Stomach smooth muscle (tissue), 2 donors: ENCODE results near the gene MKNK1.

Source experiments
- H3K27ac ChIP-seq: one replicate; pipeline ENCODE4 v1.7.0; 2013; ENCODE audit warnings: mild to moderate bottlenecking, low read length, inconsistent platforms
- H3K27me3 ChIP-seq, 2 donors: one replicate each; pipeline ENCODE4 v1.7.0; 2013; ENCODE audit warnings: low read length in 2 of 2; ENCODE audit not compliant: insufficient read depth in 2 of 2, control insufficient read depth in 1 of 2
- H3K36me3 ChIP-seq, 2 donors: one replicate each; pipeline ENCODE4 v1.7.0; 2013; ENCODE audit warnings: low read length in 2 of 2; ENCODE audit not compliant: control insufficient read depth in 2 of 2, insufficient read depth in 2 of 2
- H3K4me1 ChIP-seq: one replicate; pipeline ENCODE4 v1.7.0; 2013; ENCODE audit warnings: low read length; ENCODE audit not compliant: control insufficient read depth, insufficient read depth
- H3K4me3 ChIP-seq, 2 donors: one replicate each; pipeline ENCODE4 v1.7.0; 2013; ENCODE audit warnings: low read length in 2 of 2
- H3K9ac ChIP-seq, 2 donors: one replicate each; pipeline ENCODE4 v1.7.0; 2013; ENCODE audit warnings: low read length in 2 of 2, mild to moderate bottlenecking in 1 of 2
- H3K9me3 ChIP-seq, 2 donors: one replicate each; pipeline ENCODE4 v1.7.0; 2013; ENCODE audit warnings: low read length in 2 of 2; ENCODE audit not compliant: control insufficient read depth in 2 of 2
- donor health status: healthy.
- donor health status: Pancreatic carcinoma.

MKNK1 gene

GRCh38 chr1:46529031-46529630 lies 74.9 kb downstream of the MKNK1 start:
- H3K4me3 ChIP-seq: no peak overlapping the region
- no peak overlapping the region for H3K9ac ChIP-seq
- H3K4me1 ChIP-seq: peaks cover 10% of the 10 kb centered on the region
- no peaks in the 10 kb centered on the region for H3K9me3 ChIP-seq
- no peaks in the 10 kb centered on the region for H3K36me3 ChIP-seq
- peaks cover 14 to 25% of the 10 kb centered on the region in 2 donors for H3K27me3 ChIP-seq
- H3K27ac ChIP-seq: no peak overlapping the region

- H3K9ac ChIP-seq: no peak overlapping the region
- no peak overlapping the region for H3K27ac ChIP-seq
- H3K4me3 ChIP-seq: no peak overlapping the region
- H3K9me3 ChIP-seq: no peaks in the 10 kb centered on the region
- H3K27me3 ChIP-seq: peaks cover 14 to 25% of the 10 kb centered on the region in 2 donors
- peaks cover 6% of the 10 kb centered on the region for H3K4me1 ChIP-seq
- H3K36me3 ChIP-seq: no peaks in the 10 kb centered on the region
Observed at GRCh38 chr1:46528297-46528955, 75.6 kb downstream of the MKNK1 start.

GRCh38 chr1:46527474-46528296 lies 76.4 kb downstream of the MKNK1 start:
- H3K27me3 ChIP-seq: peaks cover 14 to 25% of the 10 kb centered on the region in 2 donors

GRCh38 chr1:46526691-46527291 lies 77.3 kb downstream of the MKNK1 start:
- H3K4me3 ChIP-seq: no peak overlapping the region
- no peak overlapping the region for H3K27ac ChIP-seq
- peaks cover 14 to 25% of the 10 kb centered on the region in 2 donors for H3K27me3 ChIP-seq
- peaks cover 5% of the 10 kb centered on the region for H3K4me1 ChIP-seq
- H3K36me3 ChIP-seq: no peaks in the 10 kb centered on the region
- H3K9ac ChIP-seq: no peak overlapping the region
- H3K9me3 ChIP-seq: no peaks in the 10 kb centered on the region

More at GRCh38 chr1:46527474-46528296, 76.4 kb downstream of the MKNK1 start:
- Histone ChIP-seq H3K9me3 (no peaks in the 10 kb centered on the region), H3K27ac (no peak overlapping the region), H3K4me3 (no peak overlapping the region), H3K36me3 (no peaks in the 10 kb centered on the region), H3K9ac (no peak overlapping the region), H3K4me1 (peaks cover 2% of the 10 kb centered on the region)

DNA sequence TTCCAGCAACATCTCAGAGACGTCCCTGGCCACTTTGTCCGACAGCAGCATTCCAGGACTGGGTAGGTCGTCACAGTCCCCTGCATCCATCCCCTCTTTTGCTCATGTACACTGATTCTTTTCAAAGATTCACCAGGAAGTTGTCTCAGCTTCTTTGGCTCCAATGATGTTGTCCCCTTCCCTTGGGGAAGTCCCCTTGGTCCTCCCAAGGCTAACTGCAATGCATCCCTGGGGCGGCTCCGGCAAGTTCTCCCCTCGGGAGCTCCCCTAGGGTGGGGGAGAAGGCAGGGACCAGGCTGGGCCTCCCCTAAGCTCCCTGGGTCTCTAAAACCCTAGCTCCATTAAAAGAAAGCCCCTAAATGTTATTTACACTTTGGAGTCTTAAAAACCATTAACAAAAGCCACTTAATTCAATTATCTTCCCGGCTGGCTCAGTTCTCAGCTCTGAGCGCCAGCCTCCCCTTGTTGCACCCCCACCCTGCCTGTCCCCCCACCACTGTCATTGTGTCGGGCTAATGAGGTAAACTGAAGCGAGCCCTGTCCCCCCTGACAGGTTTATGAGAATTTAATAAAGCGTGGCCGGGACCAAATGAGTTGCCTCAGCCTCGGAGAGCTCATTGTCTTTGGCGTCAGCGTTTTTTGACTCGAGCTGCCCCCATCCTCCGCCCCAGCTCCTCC lies 77.9 kb downstream of the MKNK1 start:
- Histone ChIP-seq H3K4me1 (peaks cover 5% of the 10 kb centered on the region), H3K4me3 (no peak overlapping the region), H3K36me3 (no peaks in the 10 kb centered on the region), H3K27me3 (peaks cover 14 to 25% of the 10 kb centered on the region in 2 donors), H3K9me3 (no peaks in the 10 kb centered on the region), H3K9ac (no peak overlapping the region), H3K27ac (no peak overlapping the region)

- Histone ChIP-seq H3K4me3 (no peak overlapping the region), H3K27me3 (peaks cover 14 to 25% of the 10 kb centered on the region in 2 donors), H3K9ac (no peak overlapping the region), H3K9me3 (no peaks in the 10 kb centered on the region), H3K27ac (no peak overlapping the region), H3K36me3 (no peaks in the 10 kb centered on the region), H3K4me1 (peaks cover 5% of the 10 kb centered on the region)
Observed at GRCh38 chr1:46525253-46525983, 78.7 kb downstream of the MKNK1 start.

DNA sequence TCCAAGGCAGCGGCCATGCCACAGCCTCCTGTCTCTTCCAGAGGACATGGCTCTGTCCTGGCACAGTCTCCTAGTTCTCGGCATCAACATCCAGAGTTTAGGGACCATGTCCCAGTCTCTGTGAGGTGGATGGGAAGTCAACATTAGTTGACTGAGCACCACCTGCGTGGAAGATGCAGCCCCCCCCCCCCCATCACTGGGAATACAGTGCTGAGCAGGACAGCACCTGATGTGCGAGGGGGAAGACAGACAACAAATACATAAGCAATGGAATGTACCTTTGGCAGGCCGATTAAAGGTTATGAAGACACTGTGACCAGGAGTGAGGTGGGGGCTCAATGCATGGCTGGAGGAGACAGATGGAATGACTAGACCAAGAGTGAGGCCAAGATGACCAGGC lies 79.2 kb downstream of the MKNK1 start:
- Histone ChIP-seq H3K4me1 (peaks cover 5% of the 10 kb centered on the region), H3K9me3 (no peaks in the 10 kb centered on the region), H3K27ac (no peak overlapping the region), H3K36me3 (no peaks in the 10 kb centered on the region), H3K9ac (no peak overlapping the region), H3K4me3 (no peak overlapping the region), H3K27me3 (peaks cover 14 to 25% of the 10 kb centered on the region in 2 donors)

DNA sequence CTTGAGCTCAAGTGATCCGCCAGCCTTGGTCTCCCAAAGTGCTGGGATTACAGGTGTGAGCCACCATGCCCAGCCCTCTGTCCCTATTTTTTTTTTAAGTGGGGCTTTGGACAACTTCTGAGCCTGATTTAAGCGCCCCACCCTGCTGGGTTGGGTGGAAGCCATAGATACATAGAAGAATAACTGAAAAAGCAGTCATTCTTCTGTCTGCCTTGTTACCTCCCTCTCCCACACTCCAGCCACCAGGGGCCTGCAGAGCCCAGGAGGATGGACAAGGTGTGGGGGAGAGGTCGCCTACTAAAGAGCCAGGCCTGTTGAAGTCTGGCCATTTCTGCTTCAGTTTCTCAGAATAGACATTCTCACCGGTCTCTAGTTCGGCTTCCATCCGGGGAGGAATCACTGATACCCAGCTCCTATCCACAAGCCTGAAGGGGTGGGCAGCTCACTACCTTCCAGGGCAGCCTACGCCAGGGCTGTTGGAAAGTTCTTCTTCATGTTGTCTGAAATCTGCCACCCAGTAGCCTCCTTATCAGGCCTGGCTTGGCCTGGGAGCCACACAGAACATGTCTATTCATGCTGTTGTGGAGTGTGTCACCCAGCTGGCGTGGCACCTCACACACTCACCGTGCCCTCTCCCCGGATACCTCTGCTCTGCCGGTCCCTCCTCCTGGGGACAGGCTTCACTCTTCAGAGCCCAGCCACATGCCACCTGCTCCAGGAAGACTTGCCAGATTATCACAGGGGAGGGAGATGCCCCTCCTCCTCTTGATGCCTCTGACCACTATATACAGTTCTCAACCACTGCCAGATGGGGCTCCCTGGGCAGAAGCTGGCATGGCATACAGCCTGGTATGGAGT lies 80.3 kb downstream of the MKNK1 start:
- Histone ChIP-seq H3K4me3 (no peak overlapping the region), H3K9ac (no peak overlapping the region), H3K36me3 (no peaks in the 10 kb centered on the region), H3K9me3 (no peaks in the 10 kb centered on the region), H3K27me3 (peaks cover 12 to 21% of the 10 kb centered on the region in 2 donors), H3K27ac (no peak overlapping the region), H3K4me1 (peaks cover 5% of the 10 kb centered on the region)

DNA sequence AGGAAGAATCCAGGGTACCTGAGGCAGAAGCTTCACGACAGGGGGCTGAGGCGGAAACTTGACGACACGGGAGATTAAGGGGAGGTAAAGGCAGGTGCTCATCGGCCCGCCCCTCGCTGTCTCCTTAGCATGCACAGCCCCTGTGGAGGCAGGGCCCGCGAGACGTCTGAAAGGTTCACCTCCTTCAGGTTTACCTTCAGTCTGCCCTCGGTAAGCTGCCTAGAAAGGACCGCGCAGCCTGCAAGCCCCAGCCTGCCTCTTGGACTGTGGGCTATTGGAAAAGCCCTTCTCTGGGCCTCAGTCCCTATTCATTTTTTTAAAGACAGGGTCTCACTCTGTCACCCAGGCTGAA lies 81.1 kb downstream of the MKNK1 start:
- Histone ChIP-seq H3K9ac (no peak overlapping the region), H3K4me3 (no peak overlapping the region), H3K27ac (no peak overlapping the region), H3K36me3 (no peaks in the 10 kb centered on the region), H3K27me3 (peaks cover 12 to 19% of the 10 kb centered on the region in 2 donors), H3K4me1 (peaks cover 5% of the 10 kb centered on the region), H3K9me3 (no peaks in the 10 kb centered on the region)
